SH-SY5Y (cell line): ENCODE measurements around the gene BMP2K.

ENCODE experiments used
- GATA2 ChIP-seq: IDR thresholded peaks from 2 replicates; pipeline ENCODE4 v1.6.1; 2011; ENCODE audit warnings: mild to moderate bottlenecking, low read depth, low read length
- GATA3 ChIP-seq: IDR thresholded peaks from 2 replicates; pipeline ENCODE4 v1.6.1; 2011; ENCODE audit warnings: low read depth, mild to moderate bottlenecking, low read length, moderate library complexity

DNA sequence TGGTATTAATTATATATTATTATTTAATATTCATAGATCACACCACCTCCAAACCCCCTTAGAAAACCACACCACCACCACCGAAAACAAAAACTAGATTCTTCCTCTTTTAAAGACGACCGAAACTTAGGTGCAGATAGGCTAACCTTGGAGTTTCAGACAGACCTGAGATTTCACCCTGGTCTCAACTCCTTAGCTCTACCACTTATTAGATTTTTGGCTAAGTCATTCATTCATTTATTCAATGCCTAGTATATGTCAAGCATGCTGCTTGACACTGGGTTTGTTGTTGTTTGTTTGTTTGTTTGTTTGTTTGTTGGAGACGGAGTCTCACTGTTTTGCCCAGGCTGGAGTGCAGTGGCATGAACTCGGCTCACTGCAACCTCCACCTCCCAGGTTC is 9.5 kb upstream of the BMP2K start:
- TF ChIP-seq GATA2 (no peak), GATA3 (no peak)
